ENCODE results near the gene CCDC152.
"Not testable (repeated sequence)": the region's sequence is repeated elsewhere in the genome, so short reads cannot be mapped to it uniquely, and the experiment has no call there.

CCDC152 gene

GRCh38 chr5:42756606-42757601 is at the start of gene CCDC152:
Gene CCDC152, plus strand, starts transcription at chr5:42756818. Its CDS starts 2,304 bp downstream, at chr5:42759122.
- H3K27me3 ChIP-seq = no peaks in the 10 kb centered on the region
- H3K9ac ChIP-seq = peak within 1 kb of the TSS; percentile 4; the same call in 1 of the 2 replicates
- peak within 1 kb of the TSS; percentile 21; the same call in 1 of the 2 replicates for H3K27ac ChIP-seq
- H3K4me2 ChIP-seq = peak within 1 kb of the TSS; percentile 50
- H3K4me3 ChIP-seq = no peak within 1 kb of the TSS
- peaks cover 10% of the 10 kb centered on the region for H3K4me1 ChIP-seq
- H4K20me1 ChIP-seq = no peaks in the 10 kb centered on the region
- no peaks in the 10 kb centered on the region for H3K36me3 ChIP-seq
- no peaks in the 10 kb centered on the region for H3K9me3 ChIP-seq
- no peak for TF ChIP-seq Cebpa-rat (IDR thresholded peaks at IDR 0.05)

GRCh38 chr5:42715785-42716184 is 40.8 kb upstream of the CCDC152 start:
- Histone ChIP-seq H3K27me3 (no peaks in the 10 kb centered on the region), H4K20me1 (no peaks in the 10 kb centered on the region), H3K4me3 (peak overlapping the region; percentile 2; the same call in 1 of the 2 replicates), H3K9me3 (peaks cover 5% of the 10 kb centered on the region; the same call in 1 of the 2 replicates), H3K27ac (peak overlapping the region; percentile 32; the same call in 1 of the 2 replicates), H3K9ac (no peak overlapping the region), H3K4me2 (peak overlapping the region; percentile 73), H3K4me1 (peaks cover 49% of the 10 kb centered on the region), H3K36me3 (no peaks in the 10 kb centered on the region)
- no peak for TF ChIP-seq Cebpa-rat (IDR thresholded peaks at IDR 0.05)

GRCh38 chr5:42718591-42718990 is 38.0 kb upstream of the CCDC152 start:
- no peak for TF ChIP-seq Cebpa-rat (IDR thresholded peaks at IDR 0.05)
- Histone ChIP-seq H3K4me3 (no peak overlapping the region), H3K9ac (no peak overlapping the region), H3K36me3 (no peaks in the 10 kb centered on the region), H3K27me3 (no peaks in the 10 kb centered on the region), H4K20me1 (no peaks in the 10 kb centered on the region), H3K27ac (no peak overlapping the region), H3K4me1 (peaks cover 49% of the 10 kb centered on the region), H3K4me2 (peak overlapping the region; percentile 70), H3K9me3 (peaks cover 5% of the 10 kb centered on the region; the same call in 1 of the 2 replicates)

DNA sequence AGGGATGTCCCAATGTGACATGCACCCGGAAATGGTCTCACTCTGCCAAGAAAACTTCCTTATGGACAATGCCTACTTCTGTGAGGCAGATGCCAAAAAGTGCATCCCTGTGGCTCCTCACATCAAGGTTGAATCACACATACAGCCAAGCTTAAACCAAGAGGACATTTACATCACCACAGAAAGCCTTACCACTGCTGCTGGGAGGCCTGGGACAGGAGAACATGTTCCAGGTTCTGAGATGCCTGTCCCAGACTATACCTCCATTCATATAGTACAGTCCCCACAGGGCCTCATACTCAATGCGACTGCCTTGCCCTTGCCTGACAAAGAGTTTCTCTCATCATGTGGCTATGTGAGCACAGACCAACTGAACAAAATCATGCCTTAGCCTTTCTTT is 37.6 kb upstream of the CCDC152 start:
- peaks cover 49% of the 10 kb centered on the region for H3K4me1 ChIP-seq
- no peak overlapping the region for H3K27ac ChIP-seq
- H3K4me3 ChIP-seq = no peak overlapping the region
- H4K20me1 ChIP-seq = no peaks in the 10 kb centered on the region
- H3K4me2 ChIP-seq = peak overlapping the region; percentile 70
- H3K27me3 ChIP-seq = no peaks in the 10 kb centered on the region
- TF ChIP-seq Cebpa-rat (IDR thresholded peaks at IDR 0.05) = no peak
- peaks cover under 1% of the 10 kb centered on the region; the same call in 1 of the 2 replicates for H3K9me3 ChIP-seq
- no peak overlapping the region for H3K9ac ChIP-seq
- no peaks in the 10 kb centered on the region for H3K36me3 ChIP-seq

GRCh38 chr5:42720251-42720650 is 36.4 kb upstream of the CCDC152 start:
- H3K9me3 ChIP-seq = no peaks in the 10 kb centered on the region
- H3K27ac ChIP-seq = no peak overlapping the region
- H3K27me3 ChIP-seq = no peaks in the 10 kb centered on the region
- H4K20me1 ChIP-seq = no peaks in the 10 kb centered on the region
- no peak overlapping the region for H3K9ac ChIP-seq
- peaks cover 43% of the 10 kb centered on the region for H3K4me1 ChIP-seq
- no peak overlapping the region for H3K4me3 ChIP-seq
- H3K4me2 ChIP-seq = no peak overlapping the region
- no peaks in the 10 kb centered on the region for H3K36me3 ChIP-seq
- no peak for TF ChIP-seq Cebpa-rat (IDR thresholded peaks at IDR 0.05)

DNA sequence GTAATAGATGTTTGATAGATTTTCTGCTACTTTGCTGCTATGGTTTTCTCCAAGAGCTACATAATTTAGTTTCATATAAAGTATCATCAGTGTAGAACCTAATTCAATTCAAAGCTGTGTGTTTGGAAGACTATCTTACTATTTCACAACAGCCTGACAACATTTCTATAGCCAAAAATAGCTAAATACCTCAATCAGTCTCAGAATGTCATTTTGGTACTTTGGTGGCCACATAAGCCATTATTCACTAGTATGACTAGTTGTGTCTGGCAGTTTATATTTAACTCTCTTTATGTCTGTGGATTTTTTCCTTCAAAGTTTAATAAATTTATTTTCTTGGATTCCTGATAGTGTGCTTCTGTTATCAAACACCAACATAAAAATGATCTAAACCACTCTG is 35.1 kb upstream of the CCDC152 start:
- no peak overlapping the region for H3K4me3 ChIP-seq
- TF ChIP-seq Cebpa-rat (IDR thresholded peaks at IDR 0.05) = no peak
- H3K36me3 ChIP-seq = no peaks in the 10 kb centered on the region
- no peak overlapping the region for H3K4me2 ChIP-seq
- no peaks in the 10 kb centered on the region for H3K9me3 ChIP-seq
- H3K27me3 ChIP-seq = no peaks in the 10 kb centered on the region
- peaks cover 30% of the 10 kb centered on the region for H3K4me1 ChIP-seq
- H4K20me1 ChIP-seq = no peaks in the 10 kb centered on the region
- no peak overlapping the region for H3K9ac ChIP-seq
- H3K27ac ChIP-seq = no peak overlapping the region

GRCh38 chr5:42734531-42735058 is 22.0 kb upstream of the CCDC152 start:
- H3K36me3 ChIP-seq, H3K4me2 ChIP-seq, H3K27me3 ChIP-seq, H3K27ac ChIP-seq, H3K4me3 ChIP-seq, H3K9ac ChIP-seq, H4K20me1 ChIP-seq, H3K9me3 ChIP-seq, H3K4me1 ChIP-seq: not testable (repeated sequence)

DNA sequence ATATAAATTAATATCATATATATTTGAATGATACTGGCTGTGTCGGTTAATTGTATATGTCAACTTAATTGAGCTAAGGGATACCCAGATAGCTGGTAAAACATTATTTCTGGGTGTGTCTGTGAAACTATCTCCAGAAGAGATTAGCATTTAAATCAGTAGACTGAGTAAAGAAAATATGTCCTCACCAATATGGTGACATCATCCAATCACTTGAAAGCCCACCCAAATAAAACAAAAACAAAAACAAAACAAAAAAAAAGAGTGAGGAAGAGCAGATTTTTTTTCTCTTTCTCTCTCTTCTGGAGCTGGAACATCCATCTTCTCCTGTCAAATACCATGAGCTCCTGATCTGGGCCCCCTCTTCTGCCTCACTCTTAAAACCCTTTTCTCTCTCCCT is 15.7 kb upstream of the CCDC152 start:
- H3K4me3 ChIP-seq = no peak overlapping the region
- TF ChIP-seq Cebpa-rat (IDR thresholded peaks at IDR 0.05) = no peak

DNA sequence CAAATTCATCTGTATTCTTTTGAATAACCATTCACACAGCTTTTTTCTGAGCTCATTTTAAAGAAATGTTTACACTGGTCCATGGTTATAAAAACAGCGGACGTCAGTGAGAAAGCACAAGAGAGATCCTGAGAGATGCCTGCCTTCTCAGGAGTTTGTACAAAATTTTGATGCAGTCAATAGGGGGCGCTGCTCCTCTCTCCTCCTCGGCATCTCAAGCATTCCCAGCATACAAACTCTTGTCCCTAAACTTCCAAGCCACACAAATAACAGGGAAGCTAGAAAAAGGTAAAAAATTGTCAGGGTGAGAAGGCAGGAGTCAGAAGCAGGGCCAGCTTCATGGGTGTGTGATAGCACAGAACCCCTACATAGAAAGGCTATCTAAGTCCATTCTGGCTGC is 11.2 kb upstream of the CCDC152 start:
- Histone ChIP-seq H3K9me3 (no peaks in the 10 kb centered on the region), H3K4me3 (no peak overlapping the region), H3K4me1 (no peaks in the 10 kb centered on the region), H4K20me1 (no peaks in the 10 kb centered on the region), H3K27me3 (no peaks in the 10 kb centered on the region), H3K4me2 (no peak overlapping the region), H3K36me3 (no peaks in the 10 kb centered on the region), H3K27ac (no peak overlapping the region), H3K9ac (no peak overlapping the region)
- no peak for TF ChIP-seq Cebpa-rat (IDR thresholded peaks at IDR 0.05)

More for the DNA sequence above, 15.7 kb upstream of the CCDC152 start:
- no peaks in the 10 kb centered on the region for H4K20me1 ChIP-seq
- no peaks in the 10 kb centered on the region for H3K27me3 ChIP-seq
- no peaks in the 10 kb centered on the region for H3K36me3 ChIP-seq
- no peak overlapping the region for H3K9ac ChIP-seq
- H3K9me3 ChIP-seq = no peaks in the 10 kb centered on the region
- no peak overlapping the region for H3K27ac ChIP-seq
- no peak overlapping the region for H3K4me2 ChIP-seq
- no peaks in the 10 kb centered on the region for H3K4me1 ChIP-seq

DNA sequence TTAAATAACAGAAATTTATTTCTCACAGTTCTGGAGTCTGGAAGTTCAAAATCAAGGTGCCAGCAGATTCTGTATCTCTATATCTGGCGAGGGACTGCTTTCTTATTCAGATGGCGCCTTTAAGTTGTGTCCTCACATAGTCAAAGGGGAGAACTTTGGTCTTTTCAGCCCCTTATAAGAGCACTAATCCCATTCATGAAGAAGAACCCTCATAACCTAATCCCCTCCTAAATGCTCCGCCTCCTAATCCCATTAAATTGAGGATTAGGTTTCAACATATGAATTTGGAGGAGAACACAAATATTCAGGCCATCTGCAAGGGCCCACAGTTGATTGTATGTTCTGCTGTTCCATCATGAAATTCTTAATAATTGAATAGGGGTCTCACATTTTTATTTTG is 10.8 kb upstream of the CCDC152 start:
- no peak for TF ChIP-seq Cebpa-rat (IDR thresholded peaks at IDR 0.05)
- H3K9ac ChIP-seq = no peak overlapping the region
- no peak overlapping the region for H3K27ac ChIP-seq
- H3K4me1 ChIP-seq = no peaks in the 10 kb centered on the region
- no peaks in the 10 kb centered on the region for H3K27me3 ChIP-seq
- H3K9me3 ChIP-seq = no peaks in the 10 kb centered on the region
- H3K36me3 ChIP-seq = no peaks in the 10 kb centered on the region
- H4K20me1 ChIP-seq = no peaks in the 10 kb centered on the region
- H3K4me2 ChIP-seq = no peak overlapping the region
- H3K4me3 ChIP-seq = no peak overlapping the region
